HG02623 (cell line): ENCODE results near the gene CRIP1.

Source experiments
- ATAC-seq: cut with Tn5 transposase; IDR thresholded peaks from one replicate; pipeline ENCODE4 v1.9.1; 2021; ENCODE audit warnings: moderate library complexity; ENCODE audit not compliant: unreplicated experiment

Gene CRIP1

GRCh38 chr14:105503296-105503640, 16.6 kb downstream of the CRIP1 start:
- no peak for ATAC-seq

GRCh38 chr14:105503935-105504692, 17.4 kb downstream of the CRIP1 start:
- no peak for ATAC-seq

- no peak for ATAC-seq
Measured at GRCh38 chr14:105505101-105505500, 18.4 kb downstream of the CRIP1 start.

GRCh38 chr14:105507247-105507646, 20.6 kb downstream of the CRIP1 start:
- no peak for ATAC-seq

- no peak for ATAC-seq
Measured at GRCh38 chr14:105508069-105508468, 21.4 kb downstream of the CRIP1 start.

GRCh38 chr14:105508601-105509000, 21.9 kb downstream of the CRIP1 start:
- no peak for ATAC-seq

GRCh38 chr14:105517096-105517495, 30.4 kb downstream of the CRIP1 start:
- ATAC-seq = no peak

GRCh38 chr14:105519946-105520698, 33.4 kb downstream of the CRIP1 start:
- ATAC-seq = no peak

GRCh38 chr14:105525326-105525725, 38.6 kb downstream of the CRIP1 start:
- no peak for ATAC-seq

GRCh38 chr14:105525861-105526775, 39.4 kb downstream of the CRIP1 start, which contains the start of gene TMEM121:
Gene TMEM121 (plus strand): TSS chr14:105526583. CDS start chr14:105528835, 2,252 bp downstream.
- no peak for ATAC-seq

GRCh38 chr14:105526776-105527380, 40.2 kb downstream of the CRIP1 start:
- ATAC-seq = no peak

GRCh38 chr14:105527381-105527825, 40.7 kb downstream of the CRIP1 start:
- no peak for ATAC-seq

- no peak for ATAC-seq
Measured at GRCh38 chr14:105527826-105528585, 41.3 kb downstream of the CRIP1 start.

GRCh38 chr14:105528586-105529318, 42.1 kb downstream of the CRIP1 start:
- ATAC-seq = no peak

- no peak for ATAC-seq
Measured at GRCh38 chr14:105529319-105529568, 42.6 kb downstream of the CRIP1 start.

- ATAC-seq = no peak
Measured at GRCh38 chr14:105529569-105530284, 43.0 kb downstream of the CRIP1 start.

GRCh38 chr14:105530285-105531087, 43.8 kb downstream of the CRIP1 start:
- ATAC-seq = no peak
